ENCODE measurements around the gene TCF4.

- TF ChIP-seq CTCF (conservative IDR thresholded peaks at IDR 0.05; ENCODE audit: low read length): no peak
- no peak for TF ChIP-seq EZH2phosphoT487 (IDR thresholded peaks at IDR 0.05; ENCODE audit: borderline replicate concordance)
Observed at GRCh38 chr18:55486936-55487335, 101.1 kb downstream of the TCF4 start.

Data from Loucy (cell line).